Measurements from ENCODE around the gene OPRL1.

The OPRL1 gene

GRCh38 chr20:64039293-64040160 is 40.4 kb upstream of the OPRL1 start:
- Histone ChIP-seq H3K27ac (ENCODE audit: low read depth, low read length, poor library complexity, severe bottlenecking) (no peak overlapping the region), H3K4me3 (ENCODE audit: low read depth, low read length, poor library complexity, severe bottlenecking) (peak overlapping the region; percentile 57), H3K9ac (ENCODE audit: low read length) (no peak overlapping the region), H3K79me2 (ENCODE audit: insufficient read depth, low read length) (no peaks in the 10 kb centered on the region), H3K36me3 (ENCODE audit: insufficient read depth, low read length) (peaks cover 11% of the 10 kb centered on the region), H3K4me2 (ENCODE audit: low read length) (peak overlapping the region; percentile 76; the same call in 1 of the 2 replicates), H3K9me3 (ENCODE audit: low read length) (no peaks in the 10 kb centered on the region), H3K9me2 (ENCODE audit: low read depth, low read length) (no peaks in the 10 kb centered on the region), H4K20me1 (ENCODE audit: insufficient read depth, low read length) (no peaks in the 10 kb centered on the region), H3K27me3 (ENCODE audit: insufficient read depth, low read length) (0 out of 2 replicates have a peak, but pooled peaks cover 6% of the 10 kb centered on the region), H2AFZ (ENCODE audit: low read length) (no peak overlapping the region), H3F3A (ENCODE audit: insufficient read depth, low read length) (no peaks in the 10 kb centered on the region), H3K4me1 (ENCODE audit: insufficient read depth, low read length, severe bottlenecking) (peaks cover 22% of the 10 kb centered on the region)
- TF ChIP-seq, protein P1, sequence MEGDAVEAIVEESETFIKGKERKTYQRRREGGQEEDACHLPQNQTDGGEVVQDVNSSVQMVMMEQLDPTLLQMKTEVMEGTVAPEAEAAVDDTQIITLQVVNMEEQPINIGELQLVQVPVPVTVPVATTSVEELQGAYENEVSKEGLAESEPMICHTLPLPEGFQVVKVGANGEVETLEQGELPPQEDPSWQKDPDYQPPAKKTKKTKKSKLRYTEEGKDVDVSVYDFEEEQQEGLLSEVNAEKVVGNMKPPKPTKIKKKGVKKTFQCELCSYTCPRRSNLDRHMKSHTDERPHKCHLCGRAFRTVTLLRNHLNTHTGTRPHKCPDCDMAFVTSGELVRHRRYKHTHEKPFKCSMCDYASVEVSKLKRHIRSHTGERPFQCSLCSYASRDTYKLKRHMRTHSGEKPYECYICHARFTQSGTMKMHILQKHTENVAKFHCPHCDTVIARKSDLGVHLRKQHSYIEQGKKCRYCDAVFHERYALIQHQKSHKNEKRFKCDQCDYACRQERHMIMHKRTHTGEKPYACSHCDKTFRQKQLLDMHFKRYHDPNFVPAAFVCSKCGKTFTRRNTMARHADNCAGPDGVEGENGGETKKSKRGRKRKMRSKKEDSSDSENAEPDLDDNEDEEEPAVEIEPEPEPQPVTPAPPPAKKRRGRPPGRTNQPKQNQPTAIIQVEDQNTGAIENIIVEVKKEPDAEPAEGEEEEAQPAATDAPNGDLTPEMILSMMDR (IDR thresholded peaks at IDR 0.05; ENCODE audit: low read length) = no peak
- no peak for TF ChIP-seq EZH2 (IDR thresholded peaks at IDR 0.05; ENCODE audit: borderline replicate concordance, low read length)

DNA sequence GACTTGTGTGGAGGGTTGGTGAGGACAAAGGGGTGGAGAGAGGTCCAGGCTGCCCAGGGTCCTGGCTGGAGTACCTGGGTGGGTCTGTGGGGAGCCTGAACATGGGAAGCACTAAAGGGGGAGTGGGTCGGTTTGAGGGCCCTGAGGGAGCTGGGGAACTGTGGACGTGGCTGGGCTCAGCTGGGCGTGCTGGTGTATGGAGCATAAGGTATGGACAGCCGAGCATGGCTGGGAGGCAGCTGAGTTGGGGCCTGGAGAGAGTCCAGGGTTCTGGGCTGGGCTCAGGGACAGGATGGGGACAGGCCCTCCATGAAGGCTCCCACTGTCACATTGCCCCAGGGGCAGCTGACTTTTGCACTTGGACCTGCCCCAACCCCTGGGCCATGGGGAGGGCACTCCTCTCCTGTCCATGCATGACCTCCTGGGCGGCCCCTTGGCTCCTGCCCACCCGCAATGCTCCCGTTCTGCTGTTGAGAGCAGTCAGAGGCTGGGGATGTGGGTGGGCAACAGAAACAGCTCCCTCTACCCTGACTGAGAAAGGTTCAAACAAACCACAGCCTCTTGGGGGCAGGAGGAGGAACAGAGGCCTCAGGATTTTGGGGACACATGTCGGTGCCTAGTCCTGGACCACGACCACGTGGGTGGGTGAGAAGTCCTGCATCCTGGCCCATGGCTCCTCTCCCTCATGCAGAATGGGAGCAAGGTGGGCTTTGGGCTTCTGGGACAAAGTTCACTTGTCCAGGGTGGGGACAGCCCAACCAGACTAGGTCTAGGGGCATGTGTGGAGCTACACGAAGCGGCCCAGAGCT is 39.4 kb upstream of the OPRL1 start:
- Histone ChIP-seq H3F3A (ENCODE audit: insufficient read depth, low read length) (no peaks in the 10 kb centered on the region), H4K20me1 (ENCODE audit: insufficient read depth, low read length) (no peaks in the 10 kb centered on the region), H2AFZ (ENCODE audit: low read length) (no peak overlapping the region), H3K27me3 (ENCODE audit: insufficient read depth, low read length) (peaks cover 10% of the 10 kb centered on the region; the same call in 1 of the 2 replicates), H3K4me2 (ENCODE audit: low read length) (no peak overlapping the region), H3K9me2 (ENCODE audit: low read depth, low read length) (no peaks in the 10 kb centered on the region), H3K79me2 (ENCODE audit: insufficient read depth, low read length) (no peaks in the 10 kb centered on the region), H3K4me3 (ENCODE audit: low read depth, low read length, poor library complexity, severe bottlenecking) (no peak overlapping the region), H3K9me3 (ENCODE audit: low read length) (no peaks in the 10 kb centered on the region), H3K27ac (ENCODE audit: low read depth, low read length, poor library complexity, severe bottlenecking) (no peak overlapping the region), H3K9ac (ENCODE audit: low read length) (no peak overlapping the region), H3K36me3 (ENCODE audit: insufficient read depth, low read length) (peaks cover 2% of the 10 kb centered on the region; the same call in 1 of the 2 replicates), H3K4me1 (ENCODE audit: insufficient read depth, low read length, severe bottlenecking) (peaks cover 22% of the 10 kb centered on the region)
- TF ChIP-seq, protein P1 (IDR thresholded peaks at IDR 0.05; ENCODE audit: low read length) = no peak
- no peak for TF ChIP-seq EZH2 (IDR thresholded peaks at IDR 0.05; ENCODE audit: borderline replicate concordance, low read length)

DNA sequence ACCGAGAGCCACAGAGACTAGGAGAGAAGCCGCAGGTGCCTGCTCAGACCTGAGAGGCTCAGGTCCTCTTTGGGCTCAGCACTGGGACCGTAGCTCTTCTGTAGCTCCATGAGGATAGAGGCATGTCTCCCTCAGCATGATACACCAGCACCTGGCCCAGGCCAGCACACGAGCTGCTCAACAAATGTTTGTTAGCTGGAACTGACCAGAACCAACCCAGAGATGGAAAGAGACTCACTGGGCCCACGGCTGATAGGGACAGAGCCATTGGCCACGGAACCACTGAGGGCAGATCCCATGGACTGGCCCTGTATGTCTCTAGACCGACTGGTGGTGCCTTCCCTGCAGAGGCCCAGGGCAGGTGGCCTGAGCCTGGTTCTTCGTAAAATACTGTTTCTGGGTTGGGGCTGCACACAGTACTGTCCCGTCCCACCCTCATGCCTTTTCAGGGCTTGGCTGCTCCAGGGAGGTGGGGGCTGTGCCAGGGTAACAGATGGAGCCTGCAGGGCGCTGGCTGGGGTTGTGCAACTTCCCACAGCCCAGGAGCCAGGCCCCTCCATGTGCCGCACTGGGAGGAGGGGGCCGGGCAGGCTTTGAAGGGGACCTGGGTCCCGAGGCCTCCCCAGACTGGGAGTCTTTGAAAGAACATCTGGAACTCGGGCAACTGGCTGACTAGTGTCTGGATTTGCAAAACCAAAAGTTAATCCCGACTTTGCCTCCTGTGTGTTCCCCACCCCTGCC is 38.7 kb upstream of the OPRL1 start:
- H3K36me3 ChIP-seq (ENCODE audit: insufficient read depth, low read length) = no peaks in the 10 kb centered on the region
- H3K4me3 ChIP-seq (ENCODE audit: low read depth, low read length, poor library complexity, severe bottlenecking) = no peak overlapping the region
- no peaks in the 10 kb centered on the region for H3F3A ChIP-seq (ENCODE audit: insufficient read depth, low read length)
- no peak overlapping the region for H3K9ac ChIP-seq (ENCODE audit: low read length)
- TF ChIP-seq, protein P1 (IDR thresholded peaks at IDR 0.05; ENCODE audit: low read length) = no peak
- TF ChIP-seq EZH2 (IDR thresholded peaks at IDR 0.05; ENCODE audit: borderline replicate concordance, low read length) = no peak
- no peaks in the 10 kb centered on the region for H4K20me1 ChIP-seq (ENCODE audit: insufficient read depth, low read length)
- no peaks in the 10 kb centered on the region for H3K9me3 ChIP-seq (ENCODE audit: low read length)
- no peak overlapping the region for H2AFZ ChIP-seq (ENCODE audit: low read length)
- H3K27ac ChIP-seq (ENCODE audit: low read depth, low read length, poor library complexity, severe bottlenecking) = no peak overlapping the region
- H3K4me1 ChIP-seq (ENCODE audit: insufficient read depth, low read length, severe bottlenecking) = peaks cover 22% of the 10 kb centered on the region
- H3K27me3 ChIP-seq (ENCODE audit: insufficient read depth, low read length) = peaks cover 13% of the 10 kb centered on the region; the same call in 1 of the 2 replicates
- H3K9me2 ChIP-seq (ENCODE audit: low read depth, low read length) = no peaks in the 10 kb centered on the region
- no peak overlapping the region for H3K4me2 ChIP-seq (ENCODE audit: low read length)
- no peaks in the 10 kb centered on the region for H3K79me2 ChIP-seq (ENCODE audit: insufficient read depth, low read length)
